GM12878 (cell line): Measurements from ENCODE around the gene ARVCF. TPM values are rescaled to one million over a fixed set of nuclear protein-coding genes. Genes with fewer than 3 reads are reported as not detected.

Source experiments
- ATAC-seq: fragments of 200-7000 bp; cut with Tn5 transposase; 3 replicates; pipeline ENCODE4 v1.9.1; 2020; ENCODE audit warnings: mild to moderate bottlenecking, moderate library complexity
- BruUV-seq: library from RNA; stranded (reverse); fragments of 400-500 nt; replicated peaks from 2 replicates; lab custom pipeline; 2021; lab: Mats Ljungman, UMichigan
- CTCF ChIA-PET: fragments of 300-600 bp; sonication (Branson Sonifier 250); formaldehyde crosslinking; extraction: SDS; loops from one replicate; lab custom pipeline; 2021; ENCODE audit warnings: inconsistent platforms; lab: Yijun Ruan, JAX
- POLR2A ChIA-PET: fragments of 350-600 bp; formaldehyde crosslinking; extraction: SDS; loops from one replicate; lab custom pipeline; 2021; ENCODE audit warnings: inconsistent platforms; lab: Charles Lee
- RAD21 ChIA-PET: fragments of 300-600 bp; sonication (Branson Sonifier 250); formaldehyde crosslinking; loops from one replicate; lab custom pipeline; 2023; ENCODE audit warnings: antibody characterized with exemption; ENCODE audit not compliant: unreplicated experiment; lab: Charles Lee
- SMC1A ChIA-PET: fragments of 300-600 bp; sonication (Branson Sonifier 250); formaldehyde crosslinking; loops from one replicate; lab custom pipeline; 2023; ENCODE audit not compliant: unreplicated experiment, uncharacterized antibody; lab: Charles Lee
- DNase-seq: peaks from one replicate; pipeline ENCODE4 v3.0.0-alpha.2; 2011; ENCODE audit warnings: low read depth, low spot score
- FAIRE-seq: peaks from 3 replicates; lab custom pipeline; 2011; peaks lifted over from hg19 to GRCh38; lab: Jason Lieb, UNC
- H2AFZ ChIP-seq: 2 replicates; pipeline ENCODE4 v1.6.0; 2011; ENCODE audit warnings: low read depth, low read length, control low read depth; ENCODE audit not compliant: control insufficient read depth
- H3K27ac ChIP-seq: 2 replicates; pipeline ENCODE4 v1.5.1; 2011; ENCODE audit warnings: control low read depth; ENCODE audit not compliant: control insufficient read depth, insufficient read depth
- H3K27me3 ChIP-seq, 2 experiments: replicated peaks in 1 of 2; 2 replicates each; pipeline versions ENCODE4 v1.6.0 to v1.6.1; 2011; ENCODE audit warnings: low read length in 1 of 2; ENCODE audit not compliant: control insufficient read depth in 2 of 2, insufficient read depth in 2 of 2
- H3K36me3 ChIP-seq, 2 experiments: 2 replicates each; pipeline ENCODE4 v1.5.1; 2011; ENCODE audit warnings: low read length in 1 of 2; ENCODE audit not compliant: control insufficient read depth in 2 of 2, insufficient read depth in 2 of 2
- H3K4me1 ChIP-seq: 2 replicates; pipeline ENCODE4 v1.6.1; 2011; ENCODE audit warnings: mild to moderate bottlenecking, low read length, moderate library complexity, mixed read lengths; ENCODE audit not compliant: control insufficient read depth, insufficient read depth
- H3K4me2 ChIP-seq: 2 replicates; pipeline ENCODE4 v1.6.0; 2011; ENCODE audit warnings: control low read depth; ENCODE audit not compliant: control insufficient read depth, insufficient read depth
- H3K4me3 ChIP-seq: fragments of 200-600 bp; sonication (generic); 2 replicates; pipeline ENCODE4 v1.5.1; 2016
- H3K79me2 ChIP-seq: 2 replicates; pipeline ENCODE4 v1.6.0; 2011; ENCODE audit warnings: low read length; ENCODE audit not compliant: control insufficient read depth, insufficient read depth
- H3K9ac ChIP-seq: 2 replicates; pipeline ENCODE4 v1.8.0; 2011; ENCODE audit warnings: low read length, control low read depth, mixed read lengths; ENCODE audit not compliant: control insufficient read depth, insufficient read depth
- H3K9me3 ChIP-seq: replicated peaks from 3 replicates; pipeline ENCODE4 v1.5.1; 2011; ENCODE audit warnings: mild to moderate bottlenecking, low read length; ENCODE audit not compliant: control insufficient read depth, insufficient read depth
- H4K20me1 ChIP-seq: 2 replicates; pipeline ENCODE4 v1.6.0; 2011; ENCODE audit not compliant: control insufficient read depth, insufficient read depth
- BHLHE40 ChIP-seq, 2 experiments: fragments of 450-650 bp in 1 of 2; IDR thresholded peaks; 2 replicates each; pipeline ENCODE4 v1.6.1; 2011 to 2017; ENCODE audit warnings: low read depth in 2 of 2, borderline replicate concordance in 1 of 2, improper control_type of control experiment in 1 of 2, low read length in 1 of 2, mild to moderate bottlenecking in 1 of 2
- DPF2 ChIP-seq: fragments of 450-650 bp; IDR thresholded peaks from 2 replicates; pipeline ENCODE4 v1.6.1; 2017; ENCODE audit warnings: mild to moderate bottlenecking
- IKZF2 ChIP-seq, 2 experiments: fragments of 450-650 bp; IDR thresholded peaks; 2 replicates each; pipeline ENCODE4 v1.6.1; 2017; ENCODE audit warnings: mild to moderate bottlenecking in 2 of 2, moderate library complexity in 2 of 2
- POLR2A ChIP-seq: IDR thresholded peaks from 2 replicates; pipeline ENCODE4 v1.6.1; 2011; ENCODE audit warnings: low read depth, mild to moderate bottlenecking, low read length
- RELB ChIP-seq: fragments of 450-650 bp; IDR thresholded peaks from 2 replicates; pipeline ENCODE4 v1.6.1; 2017; ENCODE audit warnings: low read depth, mild to moderate bottlenecking, moderate library complexity
- SIX5 ChIP-seq: IDR thresholded peaks from 2 replicates; pipeline ENCODE4 v1.6.1; 2011; ENCODE audit warnings: mild to moderate bottlenecking, low read depth, low read length, moderate library complexity; ENCODE audit not compliant: severe bottlenecking
- SKIL ChIP-seq: fragments of 450-650 bp; IDR thresholded peaks from 2 replicates; pipeline ENCODE4 v1.6.1; 2017; ENCODE audit warnings: mild to moderate bottlenecking, low read depth, inconsistent platforms; ENCODE audit not compliant: poor library complexity, severe bottlenecking
- SP1 ChIP-seq: IDR thresholded peaks from one replicate; pipeline ENCODE4 v1.6.1; 2011; ENCODE audit warnings: low read depth, low read length
- SPI1 ChIP-seq: IDR thresholded peaks from 2 replicates; pipeline ENCODE4 v1.6.1; 2011; ENCODE audit warnings: low read depth, mild to moderate bottlenecking, low read length, moderate library complexity, borderline replicate concordance; ENCODE audit not compliant: insufficient read depth
- TARDBP ChIP-seq: IDR thresholded peaks from 2 replicates; pipeline ENCODE4 v1.6.1; 2016; ENCODE audit warnings: borderline replicate concordance
- YBX1 ChIP-seq: fragments of 450-650 bp; IDR thresholded peaks from 2 replicates; pipeline ENCODE4 v1.6.1; 2016; ENCODE audit warnings: antibody characterized with exemption
- WGBS: methylation state at CpG from one replicate; pipeline ENCODE4 v1.1.6; 2016; ENCODE audit warnings: low lambda C conversion rate; ENCODE audit not compliant: insufficient replicate concordance, insufficient coverage; ENCODE audit errors: missing lambda C conversion rate; 5-methylcytosine and 5-hydroxymethylcytosine counted together
- in situ Hi-C: fragments of 300-500 bp; cut with MboI; formaldehyde crosslinking; loops from 9 replicates; pipeline ENCODE4 v1.14.3; 2018; ENCODE audit warnings: mixed read lengths
- intact Hi-C: fragments of 100-400 bp; cut with micrococcal nuclease; formaldehyde crosslinking; loops from one replicate; pipeline ENCODE4 v1.14.2; 2022; ENCODE audit not compliant: unreplicated experiment
- polyA plus RNA-seq, 11 experiments: library from polyadenylated mRNA; depleted of rRNA in 4 of 11; unstranded in 6 of 11; stranded (reverse) in 5 of 11; fragments of >200 nt; fragmentation: Nextera tagmentation in 4 of 11; fragmentation: Illumina TruSeq in 1 of 11; extraction: Ambion mirVana in 4 of 11; extraction: Trizol in 1 of 11; gene quantifications; 1 replicate in 1 of 11; 2 replicates in 10 of 11; pipeline versions ENCODE4 v1.2.1 to v1.2.3, GENCODE V29; 2011 to 2016; ENCODE audit warnings: inconsistent platforms in 2 of 11, missing spikeins in 2 of 11, low read depth in 1 of 11
- total RNA-seq, 4 experiments: library from RNA; depleted of rRNA in 3 of 4; stranded (reverse); fragments of >200 nt in 3 of 4; fragmentation: Illumina TruSeq in 1 of 4; extraction: Trizol in 1 of 4; gene quantifications; 2 replicates each; pipeline versions ENCODE4 v1.2.1 to v1.2.3, GENCODE V29; 2013 to 2021
- TF ChIP-seq, protein P1 (sequence below): IDR thresholded peaks from 2 replicates; pipeline ENCODE4 v1.6.1; 2012; ENCODE audit warnings: mild to moderate bottlenecking, low read depth, low read length
- TF ChIP-seq, protein P2 (sequence below): fragments of 450-650 bp; IDR thresholded peaks from 2 replicates; pipeline ENCODE4 v1.6.1; 2018; ENCODE audit warnings: borderline replicate concordance, mild to moderate bottlenecking; ENCODE audit not compliant: partially characterized antibody

The ARVCF gene
- total and polyA plus RNA-seq, 10 of the 15 experiments (the other 5 are each of a cell fraction or from before 2014, with no cell fraction given), result 0.13 to 1.9 (median 1.0) TPM; not detected in 2

GRCh38 chr22:19987394-19988306, 29.0 kb downstream of the ARVCF start:
- Histone ChIP-seq H3K4me2 (no peak overlapping the region), H3K9me3 (no peaks in the 10 kb centered on the region), H3K4me3 (no peak overlapping the region), H3K27me3 (peaks cover 0 to 2% of the 10 kb centered on the region in 2 experiments; a peak in 1 of 4 replicates), H3K9ac (no peak overlapping the region), H3K4me1 (no peaks in the 10 kb centered on the region), H3K36me3 (no peaks in the 10 kb centered on the region), H2AFZ (no peak overlapping the region), H3K79me2 (no peaks in the 10 kb centered on the region), H3K27ac (no peak overlapping the region), H4K20me1 (no peaks in the 10 kb centered on the region)
- SMC1A ChIA-PET, result no interaction called here
- WGBS, result 67% methylated on average over 20 of the region's 24 CpGs
- intact Hi-C loops (no loop called here), in situ Hi-C loops (no loop called here)
- no TSS peak for BruUV-seq
- RAD21 ChIA-PET, result interaction anchor here (1.4 kb wide), 1 partner anchor 26 kb away, joined by 3 read pairs; no protein-coding TSS in a partner anchor
- POLR2A ChIA-PET, result no interaction called here
- ATAC-seq (no peak), FAIRE-seq (no peak), DNase-seq (no peak)
- CTCF ChIA-PET, result no interaction called here
- no peak for TF ChIP-seq SKIL
- TF ChIP-seq BHLHE40 (IDR thresholded peaks at IDR 0.05; ENCODE audit: borderline replicate concordance in 1 of 2, low read depth in 2 of 2, low read length in 1 of 2), result no peak
- TF ChIP-seq, protein P1, sequence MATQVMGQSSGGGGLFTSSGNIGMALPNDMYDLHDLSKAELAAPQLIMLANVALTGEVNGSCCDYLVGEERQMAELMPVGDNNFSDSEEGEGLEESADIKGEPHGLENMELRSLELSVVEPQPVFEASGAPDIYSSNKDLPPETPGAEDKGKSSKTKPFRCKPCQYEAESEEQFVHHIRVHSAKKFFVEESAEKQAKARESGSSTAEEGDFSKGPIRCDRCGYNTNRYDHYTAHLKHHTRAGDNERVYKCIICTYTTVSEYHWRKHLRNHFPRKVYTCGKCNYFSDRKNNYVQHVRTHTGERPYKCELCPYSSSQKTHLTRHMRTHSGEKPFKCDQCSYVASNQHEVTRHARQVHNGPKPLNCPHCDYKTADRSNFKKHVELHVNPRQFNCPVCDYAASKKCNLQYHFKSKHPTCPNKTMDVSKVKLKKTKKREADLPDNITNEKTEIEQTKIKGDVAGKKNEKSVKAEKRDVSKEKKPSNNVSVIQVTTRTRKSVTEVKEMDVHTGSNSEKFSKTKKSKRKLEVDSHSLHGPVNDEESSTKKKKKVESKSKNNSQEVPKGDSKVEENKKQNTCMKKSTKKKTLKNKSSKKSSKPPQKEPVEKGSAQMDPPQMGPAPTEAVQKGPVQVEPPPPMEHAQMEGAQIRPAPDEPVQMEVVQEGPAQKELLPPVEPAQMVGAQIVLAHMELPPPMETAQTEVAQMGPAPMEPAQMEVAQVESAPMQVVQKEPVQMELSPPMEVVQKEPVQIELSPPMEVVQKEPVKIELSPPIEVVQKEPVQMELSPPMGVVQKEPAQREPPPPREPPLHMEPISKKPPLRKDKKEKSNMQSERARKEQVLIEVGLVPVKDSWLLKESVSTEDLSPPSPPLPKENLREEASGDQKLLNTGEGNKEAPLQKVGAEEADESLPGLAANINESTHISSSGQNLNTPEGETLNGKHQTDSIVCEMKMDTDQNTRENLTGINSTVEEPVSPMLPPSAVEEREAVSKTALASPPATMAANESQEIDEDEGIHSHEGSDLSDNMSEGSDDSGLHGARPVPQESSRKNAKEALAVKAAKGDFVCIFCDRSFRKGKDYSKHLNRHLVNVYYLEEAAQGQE, result no peak
- no peak for TF ChIP-seq SIX5
- TF ChIP-seq, protein P2, sequence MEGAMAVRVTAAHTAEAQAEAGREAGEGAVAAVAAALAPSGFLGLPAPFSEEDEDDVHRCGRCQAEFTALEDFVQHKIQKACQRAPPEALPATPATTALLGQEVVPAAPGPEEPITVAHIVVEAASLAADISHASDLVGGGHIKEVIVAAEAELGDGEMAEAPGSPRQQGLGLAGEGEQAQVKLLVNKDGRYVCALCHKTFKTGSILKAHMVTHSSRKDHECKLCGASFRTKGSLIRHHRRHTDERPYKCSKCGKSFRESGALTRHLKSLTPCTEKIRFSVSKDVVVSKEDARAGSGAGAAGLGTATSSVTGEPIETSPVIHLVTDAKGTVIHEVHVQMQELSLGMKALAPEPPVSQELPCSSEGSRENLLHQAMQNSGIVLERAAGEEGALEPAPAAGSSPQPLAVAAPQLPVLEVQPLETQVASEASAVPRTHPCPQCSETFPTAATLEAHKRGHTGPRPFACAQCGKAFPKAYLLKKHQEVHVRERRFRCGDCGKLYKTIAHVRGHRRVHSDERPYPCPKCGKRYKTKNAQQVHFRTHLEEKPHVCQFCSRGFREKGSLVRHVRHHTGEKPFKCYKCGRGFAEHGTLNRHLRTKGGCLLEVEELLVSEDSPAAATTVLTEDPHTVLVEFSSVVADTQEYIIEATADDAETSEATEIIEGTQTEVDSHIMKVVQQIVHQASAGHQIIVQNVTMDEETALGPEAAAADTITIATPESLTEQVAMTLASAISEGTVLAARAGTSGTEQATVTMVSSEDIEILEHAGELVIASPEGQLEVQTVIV, result no peak
- TF ChIP-seq DPF2, result no peak
- TF ChIP-seq IKZF2 (IDR thresholded peaks at IDR 0.05), result no peak
- no peak for TF ChIP-seq SPI1
- no peak for TF ChIP-seq POLR2A
- TF ChIP-seq RELB, result no peak
- no peak for TF ChIP-seq TARDBP
- TF ChIP-seq SP1, result no peak
- no peak for TF ChIP-seq YBX1
